NCI-H2029 (cell line): ENCODE measurements around the gene CDK5.

ENCODE experiments used
- DNase-seq: peaks from one replicate; lab custom pipeline; 2025; lab: John Stamatoyannopoulos, UW

CDK5 gene

DNA sequence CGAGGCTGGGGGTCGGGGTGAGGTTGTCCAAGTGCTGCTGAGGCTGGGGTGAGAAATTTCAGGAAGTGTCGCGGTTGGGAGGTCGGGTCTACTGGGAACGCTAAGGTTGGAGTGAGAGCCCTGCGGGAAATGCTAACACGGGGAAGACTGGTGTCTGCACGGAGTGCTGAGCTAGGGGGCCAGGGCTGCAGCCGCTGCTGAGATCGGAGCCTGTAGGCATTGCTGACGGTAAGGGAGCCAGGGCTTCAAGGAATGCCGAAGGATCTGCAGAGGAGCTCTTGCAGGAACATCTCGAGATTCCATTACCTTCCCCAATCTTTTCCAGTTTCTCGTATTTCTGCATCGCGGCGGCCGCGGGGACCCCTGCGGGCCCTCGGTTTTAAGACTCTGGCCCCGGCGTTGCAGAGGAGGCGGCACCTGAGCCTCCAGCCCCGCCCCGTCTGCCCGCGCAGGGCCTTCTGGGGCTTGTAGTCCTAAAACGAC is at the start of gene CDK5:
TSS of gene CDK5 (minus strand) at position 392 of the 483 bp plus-strand sequence. CDS start at position 343, 49 bp downstream.
- no peak for DNase-seq

GRCh38 chr7:151104411-151105235 is 46.9 kb upstream of the CDK5 start:
- no peak for DNase-seq

DNA sequence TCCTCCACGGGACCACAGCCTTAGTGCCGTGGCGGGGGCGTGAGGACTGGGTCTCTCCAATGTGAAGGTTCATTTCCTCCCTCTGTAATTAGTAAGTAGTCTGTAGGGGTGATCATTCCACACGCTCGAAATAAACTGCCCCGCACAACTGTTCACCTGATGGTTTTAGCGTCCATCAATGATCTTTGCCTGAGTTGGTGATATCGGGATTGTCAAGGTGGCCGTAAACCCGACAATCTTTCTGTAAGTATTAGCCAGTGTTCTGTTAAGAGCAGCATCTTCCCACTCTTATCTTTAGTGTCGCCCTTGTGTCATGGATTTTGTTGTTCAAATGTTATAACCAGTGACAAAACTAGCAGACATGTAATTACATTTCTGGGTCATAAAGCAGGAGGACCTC is 46.3 kb upstream of the CDK5 start:
- no peak for DNase-seq

DNA sequence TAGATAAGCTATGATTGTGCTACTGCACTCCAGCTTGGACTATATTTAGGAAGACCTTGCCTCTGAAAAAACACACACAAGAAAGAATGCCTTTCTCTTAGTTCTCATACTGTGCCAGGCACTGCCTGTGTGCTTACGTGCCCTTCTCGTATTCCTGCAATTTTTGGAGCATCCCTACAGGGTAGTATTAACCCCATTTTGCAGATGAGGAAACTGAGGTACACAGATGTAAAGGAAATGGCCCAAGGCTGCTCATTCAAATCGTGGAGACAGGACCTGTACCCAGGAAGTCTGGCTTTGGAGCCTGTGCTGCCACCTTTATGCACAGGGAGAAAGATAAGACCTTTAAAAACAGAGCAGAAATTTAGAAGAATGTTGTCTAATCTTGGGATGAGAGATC is 45.3 kb upstream of the CDK5 start:
- no peak for DNase-seq

- no peak for DNase-seq
Measured at GRCh38 chr7:151101621-151102396, 44.1 kb upstream of the CDK5 start.

DNA sequence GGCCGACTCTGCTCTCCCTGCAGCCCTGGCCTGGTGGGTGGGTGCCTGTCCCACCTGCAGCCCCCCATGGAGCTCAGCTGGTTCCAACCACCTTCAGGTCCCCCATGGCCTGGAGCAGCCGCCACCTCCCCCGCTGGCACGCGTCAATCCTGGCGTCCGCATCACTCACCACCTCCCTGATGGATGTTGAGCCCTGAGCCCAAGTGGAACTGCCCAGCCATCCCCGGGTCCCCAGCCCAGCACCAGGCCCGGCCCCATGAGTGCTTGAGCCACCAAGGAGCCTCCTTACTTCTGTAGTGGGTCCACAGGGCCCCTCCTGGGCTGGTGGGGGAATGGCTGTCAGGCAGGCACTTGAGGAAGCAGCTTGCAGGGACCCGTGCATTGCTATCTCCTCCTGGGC is 43.2 kb upstream of the CDK5 start:
- no peak for DNase-seq

DNA sequence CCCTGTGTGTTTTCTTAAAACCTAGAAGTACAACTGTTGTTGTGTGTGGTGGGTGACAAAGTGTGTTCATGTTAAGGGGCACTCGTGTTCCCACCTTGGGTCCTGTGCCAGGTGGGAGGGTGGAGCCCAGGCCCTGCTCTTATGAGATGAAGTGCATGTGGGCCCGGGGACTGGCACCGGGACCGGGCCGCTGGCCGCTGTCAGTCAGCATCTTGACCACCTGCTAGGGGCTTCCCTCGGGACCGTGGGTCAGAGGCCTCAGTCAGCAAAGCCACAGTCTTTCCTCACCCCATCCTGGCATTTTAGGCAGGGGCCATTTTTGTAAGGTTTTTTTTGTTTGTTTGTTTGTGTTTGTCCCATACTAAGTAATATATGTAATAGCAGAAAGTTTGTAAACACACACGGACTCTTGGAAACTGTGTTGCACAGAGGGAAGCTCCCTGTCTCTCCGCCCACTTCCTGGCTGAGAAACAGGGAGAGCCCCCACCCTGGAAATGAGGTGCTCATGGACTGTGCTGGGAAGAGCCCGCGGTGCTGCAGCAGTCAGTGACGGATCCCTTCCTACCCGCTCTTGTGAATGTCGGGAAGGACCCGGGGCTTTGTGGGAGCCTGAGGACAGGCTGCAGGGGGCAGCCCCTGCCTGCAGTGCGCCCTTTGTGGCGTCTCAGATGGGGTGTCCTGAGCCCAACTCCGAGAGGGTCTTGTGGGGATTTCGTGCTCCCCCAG is 42.0 kb upstream of the CDK5 start:
- no peak for DNase-seq

GRCh38 chr7:151095828-151096475 is 38.3 kb upstream of the CDK5 start:
- no peak for DNase-seq

- DNase-seq: no peak
Measured at GRCh38 chr7:151095123-151095797, 37.6 kb upstream of the CDK5 start.

DNA sequence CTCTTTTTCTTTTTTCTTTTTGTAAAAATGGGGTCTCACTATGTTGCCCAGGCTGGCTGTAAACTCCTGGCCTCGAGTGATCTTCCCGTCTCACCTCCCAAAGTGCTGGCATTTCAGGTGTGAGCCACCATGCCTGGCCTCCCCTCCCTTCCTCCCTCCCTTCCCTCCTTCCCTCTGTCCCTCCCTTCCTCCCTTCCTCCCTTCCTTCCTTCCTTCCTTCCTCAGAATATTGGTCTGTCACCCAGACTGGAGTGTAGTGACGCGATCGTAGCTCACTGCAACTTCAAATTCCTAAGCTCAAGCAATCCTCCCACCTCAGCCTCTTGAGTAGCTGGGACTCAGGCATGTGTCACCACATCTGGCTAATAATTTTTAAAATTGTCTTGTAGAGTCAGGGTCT is 37.0 kb upstream of the CDK5 start:
- no peak for DNase-seq

DNA sequence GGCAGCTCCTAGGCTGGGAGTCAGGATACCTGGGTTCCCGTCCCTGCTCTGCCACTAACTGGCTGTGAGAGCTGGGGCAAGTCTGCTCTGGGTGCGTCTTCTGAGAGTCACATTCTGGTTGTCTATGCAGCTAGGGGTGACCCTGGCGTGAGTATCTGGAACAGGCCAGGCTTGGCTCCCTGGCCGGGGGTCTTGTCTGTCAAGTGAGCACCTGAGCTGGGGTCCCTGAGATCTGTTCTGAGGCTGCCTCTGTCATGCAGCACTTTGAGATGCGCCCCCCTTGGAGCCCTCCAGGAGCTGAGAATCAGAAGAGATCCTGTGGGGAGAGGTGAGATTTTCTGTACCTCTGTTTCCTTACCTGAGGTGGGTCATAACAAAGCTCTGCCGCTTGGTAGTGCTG is 36.1 kb upstream of the CDK5 start:
- DNase-seq: no peak

DNA sequence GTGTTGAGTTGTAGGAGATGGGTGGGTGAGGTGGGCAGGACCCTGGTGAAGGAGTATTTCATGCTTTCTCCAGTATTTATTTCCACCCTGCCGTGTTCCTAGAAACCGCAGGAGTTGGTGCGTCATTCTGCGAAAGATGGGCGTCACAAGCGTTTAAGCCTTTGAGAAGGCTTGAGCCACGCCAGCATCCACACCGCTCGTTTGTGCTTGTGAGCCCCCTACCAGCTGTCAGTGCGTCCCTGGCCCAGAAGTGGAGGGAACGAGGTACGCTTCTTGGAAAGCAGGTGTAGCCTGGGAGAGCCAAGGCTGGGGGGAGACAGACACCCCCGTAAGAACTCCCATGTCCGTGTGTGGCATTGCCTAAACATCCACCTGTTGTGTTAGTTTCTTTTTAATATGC is 34.3 kb upstream of the CDK5 start:
- DNase-seq: no peak

GRCh38 chr7:151091431-151091830 is 33.7 kb upstream of the CDK5 start:
- DNase-seq: no peak

GRCh38 chr7:151091003-151091402 is 33.3 kb upstream of the CDK5 start:
- DNase-seq: no peak

DNA sequence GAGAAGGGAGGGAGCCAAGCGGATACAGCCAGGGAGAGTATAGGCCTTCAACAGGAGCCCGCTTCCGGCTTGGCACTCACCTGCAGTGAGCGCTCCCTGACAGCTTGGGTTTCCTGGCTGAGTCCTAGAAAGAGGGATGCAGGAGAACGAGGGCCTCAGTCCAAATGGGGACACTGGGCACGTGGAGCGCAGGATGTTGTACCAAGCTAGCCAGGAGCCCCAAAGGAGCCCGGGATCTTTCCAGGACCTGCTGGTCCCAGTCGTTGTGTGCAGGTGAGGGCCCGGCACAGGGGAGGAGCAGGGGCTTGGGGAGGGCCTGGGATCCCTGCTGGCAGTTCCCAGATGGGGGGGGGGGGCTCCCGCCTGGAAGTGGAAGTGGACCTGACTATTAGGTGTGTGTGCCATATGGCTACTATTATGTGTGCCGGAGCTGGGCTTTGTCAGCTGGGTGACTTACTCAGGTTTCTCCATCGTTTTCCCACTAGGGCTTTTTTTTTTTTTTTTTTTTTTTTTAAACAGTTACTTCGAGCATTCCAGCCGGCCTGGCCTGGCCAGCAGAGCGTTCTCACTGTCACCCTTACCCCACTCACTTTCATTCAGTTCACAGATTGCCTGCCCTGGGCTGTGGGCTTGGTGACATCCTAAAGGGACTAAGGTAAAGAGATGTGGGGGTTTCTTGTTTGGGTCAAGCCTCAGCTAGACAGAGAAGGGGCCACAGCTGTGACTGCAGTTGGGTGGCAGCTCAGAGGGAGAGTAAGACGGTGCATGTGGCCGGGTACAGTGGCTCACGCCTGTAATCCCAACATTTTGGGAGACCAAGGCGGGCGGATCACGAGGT is 32.4 kb upstream of the CDK5 start:
- DNase-seq: no peak

DNA sequence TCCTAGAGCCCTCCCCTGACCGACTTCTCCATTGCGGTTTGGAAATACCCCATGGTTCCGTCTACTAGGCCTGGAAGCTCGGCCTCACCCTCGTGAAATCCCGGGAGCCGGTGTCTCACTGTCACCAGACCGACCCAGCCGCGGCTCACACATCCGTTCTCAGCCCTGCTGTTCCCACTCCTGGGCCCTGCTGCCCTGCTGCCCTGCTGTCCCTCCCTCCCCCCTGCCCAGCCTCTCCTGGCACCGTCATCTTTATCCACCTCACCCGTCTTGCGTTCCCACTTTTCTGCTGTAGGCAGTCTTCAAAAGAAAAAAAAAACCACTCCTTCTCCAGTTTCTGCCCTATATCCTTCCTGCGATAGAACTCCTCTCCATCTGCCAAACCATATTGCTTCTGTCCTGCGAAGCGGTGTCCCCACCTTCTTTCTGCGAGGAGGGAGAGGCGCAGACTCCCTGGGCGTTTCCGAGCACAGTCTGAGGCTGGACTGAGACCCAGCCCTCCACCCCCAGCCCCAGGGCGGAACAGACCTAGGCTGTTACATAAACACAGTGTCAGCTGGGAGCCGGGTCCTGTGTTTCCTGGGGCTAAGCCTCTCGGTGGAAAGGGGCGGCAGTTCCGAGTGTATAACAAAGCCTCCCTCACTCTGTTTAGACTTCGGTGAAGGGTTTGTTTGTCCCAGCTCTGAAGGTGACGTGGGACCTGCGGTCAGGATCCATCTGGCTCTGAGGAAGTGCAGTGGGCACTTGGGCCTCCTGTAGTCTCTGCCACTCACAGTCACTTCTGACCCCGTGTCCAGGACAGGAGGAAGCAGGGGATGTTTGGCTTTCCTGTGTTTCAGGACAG is 31.4 kb upstream of the CDK5 start:
- no peak for DNase-seq

DNA sequence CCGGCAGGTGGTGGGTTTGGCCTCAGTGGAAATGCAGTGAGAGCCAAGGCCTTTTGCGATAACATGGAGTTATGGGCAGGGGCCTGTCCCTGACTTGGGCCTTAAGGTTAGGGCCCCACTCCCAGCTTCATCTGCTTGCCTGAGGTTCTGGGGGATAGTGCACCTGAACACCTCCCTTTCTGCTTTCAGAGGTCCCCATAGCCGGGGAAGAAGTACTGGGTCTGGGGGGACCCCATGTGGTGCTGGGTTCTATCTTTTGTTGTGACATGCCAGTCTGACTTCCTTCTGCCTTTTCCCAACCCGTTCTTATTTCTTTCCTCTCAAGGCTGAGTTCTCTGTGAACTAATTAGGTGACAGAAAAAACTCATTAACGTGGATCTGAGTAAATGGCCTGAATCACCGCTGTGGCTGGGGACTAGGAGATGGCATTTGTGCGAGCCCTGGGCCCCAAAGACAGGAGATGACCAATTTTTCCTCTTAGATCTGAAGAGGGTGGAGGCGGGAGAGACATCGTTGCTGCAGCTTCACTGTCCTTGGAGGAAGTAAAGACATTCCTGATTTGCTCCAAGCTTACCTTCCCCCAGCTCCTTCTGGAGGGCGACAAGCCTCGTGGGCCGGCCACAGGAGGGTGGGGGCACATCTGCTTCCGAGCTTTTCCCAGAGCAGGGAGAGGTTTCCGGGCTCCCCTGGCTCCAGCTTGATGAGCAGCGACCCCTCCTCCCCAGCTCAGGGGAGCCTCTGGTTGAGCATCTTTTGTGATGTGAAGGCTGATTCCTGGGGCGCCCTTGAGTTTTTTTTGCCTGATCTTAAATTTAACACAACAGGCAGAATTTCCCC is 30.5 kb upstream of the CDK5 start:
- DNase-seq: no peak

DNA sequence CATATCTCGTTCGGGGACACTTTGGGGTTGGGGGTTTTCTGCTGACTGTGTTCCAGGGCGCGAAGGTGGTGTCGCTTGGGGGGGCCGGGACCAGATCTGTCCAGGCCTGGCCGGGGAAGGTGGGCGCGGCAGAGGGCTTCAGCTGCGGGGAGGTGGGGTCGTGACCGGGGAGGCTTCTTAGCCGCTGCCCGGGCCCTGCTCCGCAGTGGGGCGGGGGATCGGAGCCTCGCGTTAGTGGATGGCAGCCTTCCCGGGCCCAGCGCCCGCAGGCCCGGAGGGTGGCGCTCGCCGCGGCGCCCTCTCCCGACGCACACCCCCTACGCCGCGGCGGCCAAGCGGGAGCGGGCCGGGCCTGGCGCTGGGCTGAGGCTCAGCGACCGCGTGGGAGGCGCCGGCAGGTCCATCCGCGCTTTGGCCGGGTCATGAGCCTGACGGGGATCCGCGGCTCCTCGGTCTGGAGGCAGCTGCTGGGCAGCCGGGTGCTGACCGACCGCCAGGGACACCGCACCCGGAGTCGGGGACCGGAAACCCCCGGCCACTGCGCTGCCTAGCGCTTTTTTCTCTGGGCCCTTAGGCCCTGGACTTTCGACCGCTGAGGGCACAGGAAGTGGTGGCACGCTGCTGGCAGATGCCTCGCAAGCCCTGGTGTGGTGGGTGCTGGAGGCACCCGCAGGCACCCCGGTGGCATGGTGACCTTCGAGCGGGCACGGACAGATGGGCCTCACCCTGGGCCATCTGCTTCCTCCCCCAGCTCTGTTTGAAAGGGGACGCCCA is 29.7 kb upstream of the CDK5 start:
- peak; percentile 19 for DNase-seq
